GM23338 (cell line): ENCODE measurements around the gene FAM200C. TPM values are rescaled to one million over a fixed set of nuclear protein-coding genes. Genes with fewer than 3 reads are reported as not detected.

ENCODE experiments used
- ATAC-seq: fragments of 200-7000 bp; cut with Tn5 transposase; 3 replicates; pipeline ENCODE4 v1.9.1; 2020
- DNase-seq: peaks from one replicate; pipeline ENCODE4 v3.0.0-alpha.2; 2015; ENCODE audit warnings: low spot score
- H2AFZ ChIP-seq: fragments of 200-600 bp; sonication (generic); 2 replicates; pipeline ENCODE4 v1.8.0; 2016; ENCODE audit warnings: antibody characterized with exemption, mild to moderate bottlenecking, moderate library complexity
- H3F3A ChIP-seq: fragments of 200-600 bp; sonication (generic); replicated peaks from 2 replicates; pipeline ENCODE4 v1.8.0; 2017; ENCODE audit warnings: antibody characterized with exemption, mixed run types, low read depth
- H3K27ac ChIP-seq: fragments of 200-600 bp; sonication (generic); 2 replicates; pipeline ENCODE4 v1.6.1; 2016; ENCODE audit warnings: low read depth
- H3K27me3 ChIP-seq: fragments of 200-600 bp; sonication (generic); 2 replicates; pipeline ENCODE4 v1.8.0; 2016; ENCODE audit warnings: mild to moderate bottlenecking, mixed run types, moderate library complexity; ENCODE audit not compliant: insufficient read depth
- H3K36me3 ChIP-seq: fragments of 200-600 bp; sonication (generic); 2 replicates; pipeline ENCODE4 v1.8.0; 2016; ENCODE audit warnings: mild to moderate bottlenecking; ENCODE audit not compliant: insufficient read depth
- H3K4me1 ChIP-seq: fragments of 200-600 bp; sonication (generic); 2 replicates; pipeline ENCODE4 v1.8.0; 2016; ENCODE audit warnings: mild to moderate bottlenecking, moderate library complexity; ENCODE audit not compliant: insufficient read depth
- H3K4me2 ChIP-seq: fragments of 200-600 bp; sonication (generic); 2 replicates; pipeline ENCODE4 v1.7.1; 2017; ENCODE audit warnings: mixed run types
- H3K4me3 ChIP-seq: fragments of 200-600 bp; sonication (generic); 2 replicates; pipeline ENCODE4 v1.6.1; 2016; ENCODE audit warnings: mixed run types
- H3K79me2 ChIP-seq: fragments of 200-600 bp; sonication (generic); replicated peaks from 2 replicates; pipeline ENCODE4 v1.8.0; 2017; ENCODE audit warnings: mild to moderate bottlenecking; ENCODE audit not compliant: insufficient read depth
- H3K9me2 ChIP-seq: fragments of 200-600 bp; sonication (generic); 2 replicates; pipeline ENCODE4 v1.8.0; 2017; ENCODE audit not compliant: insufficient read depth
- H4K20me1 ChIP-seq: fragments of 200-600 bp; sonication (generic); replicated peaks from 2 replicates; pipeline ENCODE4 v1.8.0; 2017; ENCODE audit warnings: mild to moderate bottlenecking; ENCODE audit not compliant: insufficient read depth
- H3K27ac Mint-ChIP-seq: 2 replicates; pipeline ENCODE4 v1.8.0; 2020; ENCODE audit warnings: inconsistent platforms, mild to moderate bottlenecking, moderate library complexity, mixed read lengths
- H3K27me3 Mint-ChIP-seq: 3 replicates; pipeline ENCODE4 v1.8.0; 2022; ENCODE audit warnings: low read depth, mild to moderate bottlenecking, moderate library complexity, mixed read lengths, inconsistent platforms; ENCODE audit not compliant: insufficient read depth, poor library complexity
- H3K36me3 Mint-ChIP-seq: 3 replicates; pipeline ENCODE4 v1.8.0; 2021; ENCODE audit warnings: low read depth, mild to moderate bottlenecking, inconsistent platforms, moderate library complexity, mixed read lengths
- H3K4me1 Mint-ChIP-seq: 3 replicates; pipeline ENCODE4 v1.8.0; 2020; ENCODE audit warnings: mild to moderate bottlenecking, inconsistent platforms, mixed read lengths
- H3K4me3 Mint-ChIP-seq: 3 replicates; pipeline ENCODE4 v1.8.0; 2021; ENCODE audit warnings: moderate library complexity, mild to moderate bottlenecking, inconsistent platforms, mixed read lengths
- H3K9me3 Mint-ChIP-seq: 3 replicates; pipeline ENCODE4 v1.8.0; 2020; ENCODE audit warnings: moderate library complexity, mild to moderate bottlenecking, inconsistent platforms, mixed read lengths
- EZH2 ChIP-seq: fragments of 200-600 bp; sonication (generic); IDR thresholded peaks from one replicate; pipeline ENCODE4 v1.8.0; 2017; ENCODE audit warnings: antibody characterized with exemption, mild to moderate bottlenecking, low read depth; ENCODE audit not compliant: unreplicated experiment
- NANOG ChIP-seq: IDR thresholded peaks from 2 replicates; pipeline ENCODE4 v1.6.1; 2016; ENCODE audit warnings: antibody characterized with exemption, borderline replicate concordance
- POLR2AphosphoS5 ChIP-seq: IDR thresholded peaks from 2 replicates; pipeline ENCODE4 v1.6.1; 2016; ENCODE audit warnings: antibody characterized with exemption, low read depth
- STAT1 ChIP-seq: IDR thresholded peaks from one replicate; pipeline ENCODE4 v1.6.1; 2016; ENCODE audit warnings: antibody characterized with exemption; ENCODE audit not compliant: unreplicated experiment
- ZNF114 ChIP-seq: fragments of 250-450 bp; sonication (Bioruptor Pico); IDR thresholded peaks from 2 replicates; pipeline ENCODE4 v1.5.0; 2020; ENCODE audit warnings: mild to moderate bottlenecking, moderate library complexity
- polyA plus RNA-seq: library from polyadenylated mRNA; unstranded; fragments of >200 nt; fragmentation: Nextera tagmentation; extraction: Ambion mirVana; gene quantifications from 2 replicates; pipeline ENCODE4 v1.2.1, GENCODE V29; 2016
- total RNA-seq: library from RNA; depleted of rRNA; stranded (reverse); fragments of >200 nt; shearing (Covaris generic); gene quantifications from 2 replicates; pipeline ENCODE4 v1.2.3, GENCODE V29; 2014
- TF ChIP-seq, protein P1 (sequence below), 2 experiments: fragments of 200-600 bp in 1 of 2; sonication (generic) in 1 of 2; conservative IDR thresholded peaks; 2 replicates each; pipeline versions ENCODE4 v1.5.1 to v1.6.1; 2016 to 2017; ENCODE audit warnings: antibody characterized with exemption in 2 of 2, low read depth in 2 of 2, mild to moderate bottlenecking in 2 of 2, moderate library complexity in 1 of 2
- TF ChIP-seq, protein P2 (sequence below): IDR thresholded peaks from one replicate; pipeline ENCODE4 v1.6.1; 2018; ENCODE audit warnings: antibody characterized with exemption; ENCODE audit not compliant: unreplicated experiment

Gene FAM200C
- total and polyA plus RNA-seq, 2 experiments from 2014 or later = 4.6 to 6.9 TPM

DNA sequence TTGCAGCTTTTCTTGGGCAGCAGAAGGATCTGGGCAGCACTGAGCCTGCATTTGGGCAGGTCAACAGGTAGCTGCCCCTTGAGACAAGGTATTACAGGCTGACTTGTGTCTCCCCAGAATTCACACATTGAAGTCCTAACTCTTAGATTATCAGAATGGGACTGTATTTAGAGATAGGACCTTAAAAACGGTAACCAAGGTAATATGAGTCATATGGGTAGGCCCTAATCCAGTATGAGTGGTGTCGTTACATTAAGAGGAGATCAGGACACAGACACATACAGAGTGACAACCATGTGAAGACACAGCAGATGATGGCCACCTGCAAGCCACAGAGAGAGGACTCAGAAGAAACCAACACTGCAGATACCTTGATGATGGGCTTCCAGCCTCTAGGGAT is 32.6 kb downstream of the FAM200C start:
- no peaks in the 10 kb centered on the region for H4K20me1 ChIP-seq
- DNase-seq = no peak
- H2AFZ ChIP-seq = no peak overlapping the region
- Mint-ChIP-seq H3K36me3 (no peaks in the 10 kb centered on the region), H3K4me1 (peaks cover 9% of the 10 kb centered on the region), H3K27me3 (peaks cover 12% of the 10 kb centered on the region), H3K4me3 (no peak overlapping the region), H3K9me3 (no peaks in the 10 kb centered on the region), H3K27ac (no peak overlapping the region)
- no peak for ATAC-seq
- no peaks in the 10 kb centered on the region for H3K9me2 ChIP-seq
- peaks cover 9% of the 10 kb centered on the region; the same call in 1 of the 2 replicates for H3K4me1 ChIP-seq
- H3K36me3 ChIP-seq = no peaks in the 10 kb centered on the region
- no peak overlapping the region for H3K27ac ChIP-seq
- no peaks in the 10 kb centered on the region for H3F3A ChIP-seq
- no peaks in the 10 kb centered on the region for H3K79me2 ChIP-seq
- no peak for TF ChIP-seq ZNF114 (CRISPR knock-in tag)
- no peak overlapping the region for H3K4me3 ChIP-seq
- H3K4me2 ChIP-seq = no peak overlapping the region
- peaks cover 30% of the 10 kb centered on the region for H3K27me3 ChIP-seq

DNA sequence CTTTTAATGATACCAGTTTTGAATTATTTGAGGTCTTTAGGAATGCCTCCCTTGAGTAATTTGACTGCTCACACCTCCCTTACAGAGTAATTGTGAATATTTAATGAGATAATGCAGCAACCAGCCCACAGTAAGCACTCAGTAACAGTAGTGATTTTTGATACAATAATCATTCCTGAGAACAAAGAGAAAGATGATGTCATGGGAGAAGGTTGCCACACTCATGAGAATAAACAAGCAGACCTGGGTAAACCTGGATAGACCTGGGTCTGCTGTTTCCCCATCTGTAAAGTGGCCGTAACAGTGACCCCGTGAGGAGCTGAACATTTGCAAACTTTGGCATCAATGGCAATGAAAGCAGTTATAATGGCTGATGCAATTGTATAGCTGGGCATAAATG is 33.6 kb downstream of the FAM200C start:
- no peaks in the 10 kb centered on the region for H3K79me2 ChIP-seq
- no peaks in the 10 kb centered on the region for H3F3A ChIP-seq

DNA sequence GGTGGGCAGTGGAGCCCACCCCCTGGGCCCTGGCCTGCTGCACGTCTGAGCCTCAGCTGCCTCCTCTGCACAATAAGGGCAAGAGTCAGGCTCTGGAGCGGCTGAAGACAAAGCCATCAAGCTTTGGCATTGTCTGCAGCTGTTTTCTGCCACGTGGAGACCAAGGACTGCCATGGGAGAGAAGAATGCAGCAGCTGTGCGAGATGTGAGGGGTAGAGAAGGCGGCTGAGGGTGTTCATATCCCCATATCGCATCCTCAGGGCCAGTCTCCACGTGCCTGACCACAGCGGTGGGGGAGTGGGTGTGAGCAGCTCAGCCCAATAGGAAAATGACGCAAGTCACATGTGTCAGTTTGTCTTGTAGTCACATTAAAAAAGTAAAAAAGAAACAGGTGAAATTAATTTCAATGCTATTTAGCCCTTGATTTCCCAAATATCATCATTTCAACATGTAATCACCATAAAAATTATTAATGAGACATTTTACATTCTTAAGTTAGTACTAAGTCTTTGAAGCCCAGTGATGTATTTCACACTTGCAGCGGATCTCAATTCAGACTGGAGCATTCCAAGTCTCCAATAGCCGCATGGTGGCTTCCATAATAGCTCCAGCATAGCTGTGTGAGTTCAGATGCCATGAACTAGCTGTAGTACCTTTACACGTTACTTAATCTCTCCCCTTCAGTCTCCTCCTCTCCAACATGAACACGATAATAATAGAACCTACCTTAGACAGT is 36.0 kb downstream of the FAM200C start:
- Mint-ChIP-seq H3K4me1 (peaks cover 11% of the 10 kb centered on the region), H3K36me3 (no peaks in the 10 kb centered on the region), H3K9me3 (no peaks in the 10 kb centered on the region), H3K27ac (no peak overlapping the region), H3K4me3 (no peak overlapping the region), H3K27me3 (peaks cover under 1% of the 10 kb centered on the region)
- H3K4me2 ChIP-seq = no peak overlapping the region
- H3F3A ChIP-seq = no peaks in the 10 kb centered on the region
- H3K79me2 ChIP-seq = no peaks in the 10 kb centered on the region
- no peak overlapping the region for H3K4me3 ChIP-seq
- H3K36me3 ChIP-seq = no peaks in the 10 kb centered on the region
- no peaks in the 10 kb centered on the region for H3K9me2 ChIP-seq
- H2AFZ ChIP-seq = peak overlapping the region; percentile 86; the same call in 1 of the 2 replicates
- no peak for ATAC-seq
- peaks cover 9% of the 10 kb centered on the region; the same call in 1 of the 2 replicates for H3K4me1 ChIP-seq
- no peak for DNase-seq
- no peak overlapping the region for H3K27ac ChIP-seq
- H4K20me1 ChIP-seq = no peaks in the 10 kb centered on the region
- peaks cover 3% of the 10 kb centered on the region; the same call in 1 of the 2 replicates for H3K27me3 ChIP-seq
- TF ChIP-seq, protein P1, sequence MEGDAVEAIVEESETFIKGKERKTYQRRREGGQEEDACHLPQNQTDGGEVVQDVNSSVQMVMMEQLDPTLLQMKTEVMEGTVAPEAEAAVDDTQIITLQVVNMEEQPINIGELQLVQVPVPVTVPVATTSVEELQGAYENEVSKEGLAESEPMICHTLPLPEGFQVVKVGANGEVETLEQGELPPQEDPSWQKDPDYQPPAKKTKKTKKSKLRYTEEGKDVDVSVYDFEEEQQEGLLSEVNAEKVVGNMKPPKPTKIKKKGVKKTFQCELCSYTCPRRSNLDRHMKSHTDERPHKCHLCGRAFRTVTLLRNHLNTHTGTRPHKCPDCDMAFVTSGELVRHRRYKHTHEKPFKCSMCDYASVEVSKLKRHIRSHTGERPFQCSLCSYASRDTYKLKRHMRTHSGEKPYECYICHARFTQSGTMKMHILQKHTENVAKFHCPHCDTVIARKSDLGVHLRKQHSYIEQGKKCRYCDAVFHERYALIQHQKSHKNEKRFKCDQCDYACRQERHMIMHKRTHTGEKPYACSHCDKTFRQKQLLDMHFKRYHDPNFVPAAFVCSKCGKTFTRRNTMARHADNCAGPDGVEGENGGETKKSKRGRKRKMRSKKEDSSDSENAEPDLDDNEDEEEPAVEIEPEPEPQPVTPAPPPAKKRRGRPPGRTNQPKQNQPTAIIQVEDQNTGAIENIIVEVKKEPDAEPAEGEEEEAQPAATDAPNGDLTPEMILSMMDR (conservative IDR thresholded peaks at IDR 0.05; ENCODE audit: low read depth in 2 of 2) = no peak
- TF ChIP-seq EZH2 (no peak), NANOG (no peak), ZNF114 (CRISPR knock-in tag) (no peak), STAT1 (no peak), POLR2AphosphoS5 (no peak)
- TF ChIP-seq, protein P2, sequence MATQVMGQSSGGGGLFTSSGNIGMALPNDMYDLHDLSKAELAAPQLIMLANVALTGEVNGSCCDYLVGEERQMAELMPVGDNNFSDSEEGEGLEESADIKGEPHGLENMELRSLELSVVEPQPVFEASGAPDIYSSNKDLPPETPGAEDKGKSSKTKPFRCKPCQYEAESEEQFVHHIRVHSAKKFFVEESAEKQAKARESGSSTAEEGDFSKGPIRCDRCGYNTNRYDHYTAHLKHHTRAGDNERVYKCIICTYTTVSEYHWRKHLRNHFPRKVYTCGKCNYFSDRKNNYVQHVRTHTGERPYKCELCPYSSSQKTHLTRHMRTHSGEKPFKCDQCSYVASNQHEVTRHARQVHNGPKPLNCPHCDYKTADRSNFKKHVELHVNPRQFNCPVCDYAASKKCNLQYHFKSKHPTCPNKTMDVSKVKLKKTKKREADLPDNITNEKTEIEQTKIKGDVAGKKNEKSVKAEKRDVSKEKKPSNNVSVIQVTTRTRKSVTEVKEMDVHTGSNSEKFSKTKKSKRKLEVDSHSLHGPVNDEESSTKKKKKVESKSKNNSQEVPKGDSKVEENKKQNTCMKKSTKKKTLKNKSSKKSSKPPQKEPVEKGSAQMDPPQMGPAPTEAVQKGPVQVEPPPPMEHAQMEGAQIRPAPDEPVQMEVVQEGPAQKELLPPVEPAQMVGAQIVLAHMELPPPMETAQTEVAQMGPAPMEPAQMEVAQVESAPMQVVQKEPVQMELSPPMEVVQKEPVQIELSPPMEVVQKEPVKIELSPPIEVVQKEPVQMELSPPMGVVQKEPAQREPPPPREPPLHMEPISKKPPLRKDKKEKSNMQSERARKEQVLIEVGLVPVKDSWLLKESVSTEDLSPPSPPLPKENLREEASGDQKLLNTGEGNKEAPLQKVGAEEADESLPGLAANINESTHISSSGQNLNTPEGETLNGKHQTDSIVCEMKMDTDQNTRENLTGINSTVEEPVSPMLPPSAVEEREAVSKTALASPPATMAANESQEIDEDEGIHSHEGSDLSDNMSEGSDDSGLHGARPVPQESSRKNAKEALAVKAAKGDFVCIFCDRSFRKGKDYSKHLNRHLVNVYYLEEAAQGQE = no peak

More for the DNA sequence above, 33.6 kb downstream of the FAM200C start:
- H3K27ac Mint-ChIP-seq = no peak overlapping the region
- peaks cover 9% of the 10 kb centered on the region for H3K4me1 Mint-ChIP-seq
- Histone ChIP-seq H3K36me3 (no peaks in the 10 kb centered on the region), H4K20me1 (no peaks in the 10 kb centered on the region), H3K27me3 (peaks cover 27% of the 10 kb centered on the region), H3K27ac (no peak overlapping the region), H3K9me2 (no peaks in the 10 kb centered on the region), H3K4me1 (peaks cover 9% of the 10 kb centered on the region; the same call in 1 of the 2 replicates), H3K4me2 (no peak overlapping the region), H2AFZ (no peak overlapping the region), H3K4me3 (no peak overlapping the region)
- H3K4me3 Mint-ChIP-seq = no peak overlapping the region
- no peak for ATAC-seq
- no peak for DNase-seq
- peaks cover 12% of the 10 kb centered on the region for H3K27me3 Mint-ChIP-seq
- no peaks in the 10 kb centered on the region for H3K9me3 Mint-ChIP-seq
- no peaks in the 10 kb centered on the region for H3K36me3 Mint-ChIP-seq
- TF ChIP-seq ZNF114 (CRISPR knock-in tag) = no peak
- TF ChIP-seq, protein P2 = no peak
